ENCODE measurements around the gene TGFBR2. TPM values are rescaled to one million over a fixed set of nuclear protein-coding genes. Genes with fewer than 3 reads are reported as not detected.

Gene TGFBR2
- total RNA-seq, 1 donor from 2014 or later: 59.6 TPM

- H3K27ac Mint-ChIP-seq: no peak overlapping the region
- no peaks in the 10 kb centered on the region for H3K4me1 Mint-ChIP-seq (ENCODE audit: low read depth)
- H3K9me3 Mint-ChIP-seq: peaks cover 8% of the 10 kb centered on the region
- no peak for DNase-seq (ENCODE audit: low spot score)
- no peaks in the 10 kb centered on the region for H3K36me3 Mint-ChIP-seq (ENCODE audit: low read depth)
- H3K4me3 Mint-ChIP-seq: no peak overlapping the region
- intact Hi-C loops (cut with micrococcal nuclease): no loop called here
- H3K27me3 Mint-ChIP-seq (ENCODE audit: insufficient read depth): peaks cover 5% of the 10 kb centered on the region
Measured at GRCh38 chr3:30721314-30721634, 114.9 kb downstream of the TGFBR2 start.

- Mint-ChIP-seq H3K4me1 (ENCODE audit: low read depth) (no peaks in the 10 kb centered on the region), H3K4me3 (no peak overlapping the region), H3K36me3 (ENCODE audit: low read depth) (no peaks in the 10 kb centered on the region), H3K27ac (no peak overlapping the region), H3K9me3 (peaks cover 8% of the 10 kb centered on the region), H3K27me3 (ENCODE audit: insufficient read depth) (peaks cover 5% of the 10 kb centered on the region)
- DNase-seq (ENCODE audit: low spot score): no peak
- intact Hi-C loops (cut with micrococcal nuclease): no loop called here
Measured at GRCh38 chr3:30723211-30723610, 116.8 kb downstream of the TGFBR2 start.

GRCh38 chr3:30724863-30725262 lies 118.5 kb downstream of the TGFBR2 start:
- Mint-ChIP-seq H3K27ac (no peak overlapping the region), H3K4me1 (ENCODE audit: low read depth) (peaks cover 6% of the 10 kb centered on the region), H3K27me3 (ENCODE audit: insufficient read depth) (peaks cover 5% of the 10 kb centered on the region), H3K9me3 (peaks cover 8% of the 10 kb centered on the region), H3K36me3 (ENCODE audit: low read depth) (no peaks in the 10 kb centered on the region), H3K4me3 (no peak overlapping the region)
- no peak for DNase-seq (ENCODE audit: low spot score)
- intact Hi-C loops (cut with micrococcal nuclease): no loop called here

GRCh38 chr3:30728143-30728542 lies 121.7 kb downstream of the TGFBR2 start:
- no peak for DNase-seq (ENCODE audit: low spot score)
- peaks cover 8% of the 10 kb centered on the region for H3K4me1 Mint-ChIP-seq (ENCODE audit: low read depth)
- intact Hi-C loops (cut with micrococcal nuclease): no loop called here
- H3K27ac Mint-ChIP-seq: no peak overlapping the region
- no peak overlapping the region for H3K4me3 Mint-ChIP-seq
- peaks cover 8% of the 10 kb centered on the region for H3K9me3 Mint-ChIP-seq
- H3K36me3 Mint-ChIP-seq (ENCODE audit: low read depth): no peaks in the 10 kb centered on the region
- peaks cover 4% of the 10 kb centered on the region for H3K27me3 Mint-ChIP-seq (ENCODE audit: insufficient read depth)

- intact Hi-C loops (cut with micrococcal nuclease): no loop called here
- H3K9me3 Mint-ChIP-seq: peaks cover 8% of the 10 kb centered on the region
- H3K27ac Mint-ChIP-seq: no peak overlapping the region
- H3K4me1 Mint-ChIP-seq (ENCODE audit: low read depth): peaks cover 20% of the 10 kb centered on the region
- DNase-seq (ENCODE audit: low spot score): no peak
- no peak overlapping the region for H3K4me3 Mint-ChIP-seq
- no peaks in the 10 kb centered on the region for H3K36me3 Mint-ChIP-seq (ENCODE audit: low read depth)
- peaks cover 4% of the 10 kb centered on the region for H3K27me3 Mint-ChIP-seq (ENCODE audit: insufficient read depth)
Measured at GRCh38 chr3:30729512-30729911, 123.1 kb downstream of the TGFBR2 start.

- no peak overlapping the region for H3K4me3 Mint-ChIP-seq
- H3K9me3 Mint-ChIP-seq: peaks cover 8% of the 10 kb centered on the region
- H3K27ac Mint-ChIP-seq: no peak overlapping the region
- no peak for DNase-seq (ENCODE audit: low spot score)
- H3K27me3 Mint-ChIP-seq (ENCODE audit: insufficient read depth): peaks cover 4% of the 10 kb centered on the region
- peaks cover 23% of the 10 kb centered on the region for H3K4me1 Mint-ChIP-seq (ENCODE audit: low read depth)
- intact Hi-C loops (cut with micrococcal nuclease): no loop called here
- no peaks in the 10 kb centered on the region for H3K36me3 Mint-ChIP-seq (ENCODE audit: low read depth)
Measured at GRCh38 chr3:30729936-30730335, 123.5 kb downstream of the TGFBR2 start.

GRCh38 chr3:30730967-30731366 lies 124.6 kb downstream of the TGFBR2 start:
- no peak for DNase-seq (ENCODE audit: low spot score)
- Mint-ChIP-seq H3K9me3 (no peaks in the 10 kb centered on the region), H3K4me1 (ENCODE audit: low read depth) (peaks cover 23% of the 10 kb centered on the region), H3K27me3 (ENCODE audit: insufficient read depth) (peaks cover 4% of the 10 kb centered on the region), H3K36me3 (ENCODE audit: low read depth) (no peaks in the 10 kb centered on the region), H3K4me3 (no peak overlapping the region), H3K27ac (no peak overlapping the region)
- intact Hi-C loops (cut with micrococcal nuclease): no loop called here

GRCh38 chr3:30733209-30733608 lies 126.8 kb downstream of the TGFBR2 start:
- Mint-ChIP-seq H3K4me3 (no peak overlapping the region), H3K36me3 (ENCODE audit: low read depth) (no peaks in the 10 kb centered on the region), H3K4me1 (ENCODE audit: low read depth) (peaks cover 30% of the 10 kb centered on the region), H3K27ac (no peak overlapping the region), H3K27me3 (ENCODE audit: insufficient read depth) (peaks cover 4% of the 10 kb centered on the region), H3K9me3 (no peaks in the 10 kb centered on the region)
- intact Hi-C loops (cut with micrococcal nuclease): no loop called here
- no peak for DNase-seq (ENCODE audit: low spot score)

- H3K9me3 Mint-ChIP-seq: no peaks in the 10 kb centered on the region
- peaks cover 4% of the 10 kb centered on the region for H3K27me3 Mint-ChIP-seq (ENCODE audit: insufficient read depth)
- no peak overlapping the region for H3K4me3 Mint-ChIP-seq
- intact Hi-C loops (cut with micrococcal nuclease): no loop called here
- peak overlapping the region; percentile 4 for H3K27ac Mint-ChIP-seq
- no peaks in the 10 kb centered on the region for H3K36me3 Mint-ChIP-seq (ENCODE audit: low read depth)
- H3K4me1 Mint-ChIP-seq (ENCODE audit: low read depth): peaks cover 35% of the 10 kb centered on the region
- no peak for DNase-seq (ENCODE audit: low spot score)
Measured at GRCh38 chr3:30733696-30734095, 127.3 kb downstream of the TGFBR2 start.

GRCh38 chr3:30737743-30738499 lies 131.5 kb downstream of the TGFBR2 start:
- Mint-ChIP-seq H3K4me1 (ENCODE audit: low read depth) (peaks cover 29% of the 10 kb centered on the region), H3K9me3 (no peaks in the 10 kb centered on the region), H3K27me3 (ENCODE audit: insufficient read depth) (no peaks in the 10 kb centered on the region), H3K27ac (peak overlapping the region; percentile 61), H3K36me3 (ENCODE audit: low read depth) (no peaks in the 10 kb centered on the region), H3K4me3 (no peak overlapping the region)
- intact Hi-C loops (cut with micrococcal nuclease): no loop called here
- no peak for DNase-seq (ENCODE audit: low spot score)

GRCh38 chr3:30738605-30739004 lies 132.2 kb downstream of the TGFBR2 start:
- no peak overlapping the region for H3K27ac Mint-ChIP-seq
- DNase-seq (ENCODE audit: low spot score): no peak
- intact Hi-C loops (cut with micrococcal nuclease): no loop called here
- H3K36me3 Mint-ChIP-seq (ENCODE audit: low read depth): no peaks in the 10 kb centered on the region
- H3K4me3 Mint-ChIP-seq: no peak overlapping the region
- H3K4me1 Mint-ChIP-seq (ENCODE audit: low read depth): peaks cover 33% of the 10 kb centered on the region
- H3K9me3 Mint-ChIP-seq: no peaks in the 10 kb centered on the region
- no peaks in the 10 kb centered on the region for H3K27me3 Mint-ChIP-seq (ENCODE audit: insufficient read depth)

- no peaks in the 10 kb centered on the region for H3K36me3 Mint-ChIP-seq (ENCODE audit: low read depth)
- H3K27ac Mint-ChIP-seq: no peak overlapping the region
- H3K27me3 Mint-ChIP-seq (ENCODE audit: insufficient read depth): no peaks in the 10 kb centered on the region
- H3K4me3 Mint-ChIP-seq: no peak overlapping the region
- no peak for DNase-seq (ENCODE audit: low spot score)
- H3K9me3 Mint-ChIP-seq: no peaks in the 10 kb centered on the region
- intact Hi-C loops (cut with micrococcal nuclease): no loop called here
- peaks cover 28% of the 10 kb centered on the region for H3K4me1 Mint-ChIP-seq (ENCODE audit: low read depth)
Measured at GRCh38 chr3:30741889-30742288, 135.5 kb downstream of the TGFBR2 start.

GRCh38 chr3:30742796-30743619 lies 136.6 kb downstream of the TGFBR2 start:
- Mint-ChIP-seq H3K9me3 (no peaks in the 10 kb centered on the region), H3K36me3 (ENCODE audit: low read depth) (no peaks in the 10 kb centered on the region), H3K27me3 (ENCODE audit: insufficient read depth) (no peaks in the 10 kb centered on the region), H3K4me3 (no peak overlapping the region), H3K4me1 (ENCODE audit: low read depth) (peaks cover 27% of the 10 kb centered on the region), H3K27ac (no peak overlapping the region)
- DNase-seq (ENCODE audit: low spot score): no peak
- intact Hi-C loops (cut with micrococcal nuclease): no loop called here

Data from activated T-helper 1 cell treated with anti-CD3 and anti-CD28 coated beads, Interleukin-12 subunit alpha, Interleukin-12 subunit beta, Interleukin-2, Interleukin-4 antibody, amounts not matched to agents 30 ng/mL and 10 ng/mL and 1 ng/mL, durations not matched to agents 14 hours and 24 hours and 36 hours (primary cell).